ENCODE data around the gene PXYLP1.

Gene PXYLP1

DNA sequence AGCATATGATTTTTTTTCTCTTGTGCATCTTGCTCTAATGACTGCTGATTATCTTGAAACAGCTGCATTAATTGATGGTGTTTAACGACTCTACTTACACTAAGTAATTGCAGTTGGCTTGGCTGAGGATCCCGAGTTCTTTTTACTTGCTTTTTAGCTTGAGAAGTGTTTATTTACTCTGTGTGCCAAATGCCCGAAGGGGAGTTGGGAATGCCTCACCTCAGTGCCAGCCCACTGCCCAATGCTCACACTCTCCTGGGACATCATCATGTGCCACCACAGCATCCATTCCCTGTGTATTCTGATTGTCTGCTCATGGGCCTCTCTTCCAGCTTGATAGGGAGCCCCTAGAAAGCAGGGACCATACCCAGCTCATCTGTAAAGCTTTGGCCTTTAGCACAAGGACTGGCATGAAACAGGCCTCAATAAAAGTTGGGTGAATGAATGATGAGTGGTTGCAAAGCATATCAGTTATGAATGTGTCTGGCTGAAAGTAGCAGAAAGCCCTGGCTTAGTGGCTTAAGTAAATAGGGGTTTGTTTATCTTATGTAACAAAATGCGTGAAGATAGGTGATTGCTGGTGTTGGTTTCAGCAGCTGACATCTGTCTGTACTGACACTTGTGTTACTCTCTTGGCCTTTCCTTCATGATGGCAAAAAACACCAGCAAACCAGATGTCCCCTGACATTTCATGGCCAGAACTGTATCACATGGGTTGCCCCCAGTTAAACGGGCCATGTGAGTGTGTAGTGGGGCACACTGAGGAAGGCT lies 8.1 kb downstream of the PXYLP1 start:
- TF ChIP-seq, protein P1, sequence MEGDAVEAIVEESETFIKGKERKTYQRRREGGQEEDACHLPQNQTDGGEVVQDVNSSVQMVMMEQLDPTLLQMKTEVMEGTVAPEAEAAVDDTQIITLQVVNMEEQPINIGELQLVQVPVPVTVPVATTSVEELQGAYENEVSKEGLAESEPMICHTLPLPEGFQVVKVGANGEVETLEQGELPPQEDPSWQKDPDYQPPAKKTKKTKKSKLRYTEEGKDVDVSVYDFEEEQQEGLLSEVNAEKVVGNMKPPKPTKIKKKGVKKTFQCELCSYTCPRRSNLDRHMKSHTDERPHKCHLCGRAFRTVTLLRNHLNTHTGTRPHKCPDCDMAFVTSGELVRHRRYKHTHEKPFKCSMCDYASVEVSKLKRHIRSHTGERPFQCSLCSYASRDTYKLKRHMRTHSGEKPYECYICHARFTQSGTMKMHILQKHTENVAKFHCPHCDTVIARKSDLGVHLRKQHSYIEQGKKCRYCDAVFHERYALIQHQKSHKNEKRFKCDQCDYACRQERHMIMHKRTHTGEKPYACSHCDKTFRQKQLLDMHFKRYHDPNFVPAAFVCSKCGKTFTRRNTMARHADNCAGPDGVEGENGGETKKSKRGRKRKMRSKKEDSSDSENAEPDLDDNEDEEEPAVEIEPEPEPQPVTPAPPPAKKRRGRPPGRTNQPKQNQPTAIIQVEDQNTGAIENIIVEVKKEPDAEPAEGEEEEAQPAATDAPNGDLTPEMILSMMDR (IDR thresholded peaks at IDR 0.05; ENCODE audit: control insufficient read depth, insufficient read depth, low read depth, low read length, missing control alignments): no peak
- DNase-seq (ENCODE audit: low read depth): no peak
- H3K4me3 ChIP-seq (ENCODE audit: control insufficient read depth, low read depth, low read length): no peak overlapping the region

DNA sequence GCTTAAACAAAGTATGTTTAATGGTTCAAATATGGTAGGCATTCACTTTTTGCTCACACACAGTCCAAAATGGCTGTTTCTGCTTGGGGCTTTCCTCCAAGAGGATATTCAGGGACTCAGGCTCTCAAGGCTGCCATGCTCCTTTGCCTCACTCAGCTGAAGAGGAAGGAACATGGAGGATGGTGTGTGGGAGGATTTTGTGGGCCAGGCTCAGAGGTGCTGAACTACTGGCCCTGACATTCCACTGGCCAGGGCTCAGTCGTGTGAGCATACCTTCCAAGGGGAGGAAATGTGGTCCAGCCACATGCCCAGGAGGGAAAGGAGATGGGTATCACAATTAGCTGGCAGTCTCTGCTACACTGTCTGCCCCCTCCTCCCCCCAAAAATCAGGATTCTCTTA lies 8.7 kb downstream of the PXYLP1 start:
- no peak for DNase-seq (ENCODE audit: low read depth)
- TF ChIP-seq, protein P1 (IDR thresholded peaks at IDR 0.05; ENCODE audit: control insufficient read depth, insufficient read depth, low read depth, low read length, missing control alignments): no peak
- no peak overlapping the region for H3K4me3 ChIP-seq (ENCODE audit: control insufficient read depth, low read depth, low read length)

DNA sequence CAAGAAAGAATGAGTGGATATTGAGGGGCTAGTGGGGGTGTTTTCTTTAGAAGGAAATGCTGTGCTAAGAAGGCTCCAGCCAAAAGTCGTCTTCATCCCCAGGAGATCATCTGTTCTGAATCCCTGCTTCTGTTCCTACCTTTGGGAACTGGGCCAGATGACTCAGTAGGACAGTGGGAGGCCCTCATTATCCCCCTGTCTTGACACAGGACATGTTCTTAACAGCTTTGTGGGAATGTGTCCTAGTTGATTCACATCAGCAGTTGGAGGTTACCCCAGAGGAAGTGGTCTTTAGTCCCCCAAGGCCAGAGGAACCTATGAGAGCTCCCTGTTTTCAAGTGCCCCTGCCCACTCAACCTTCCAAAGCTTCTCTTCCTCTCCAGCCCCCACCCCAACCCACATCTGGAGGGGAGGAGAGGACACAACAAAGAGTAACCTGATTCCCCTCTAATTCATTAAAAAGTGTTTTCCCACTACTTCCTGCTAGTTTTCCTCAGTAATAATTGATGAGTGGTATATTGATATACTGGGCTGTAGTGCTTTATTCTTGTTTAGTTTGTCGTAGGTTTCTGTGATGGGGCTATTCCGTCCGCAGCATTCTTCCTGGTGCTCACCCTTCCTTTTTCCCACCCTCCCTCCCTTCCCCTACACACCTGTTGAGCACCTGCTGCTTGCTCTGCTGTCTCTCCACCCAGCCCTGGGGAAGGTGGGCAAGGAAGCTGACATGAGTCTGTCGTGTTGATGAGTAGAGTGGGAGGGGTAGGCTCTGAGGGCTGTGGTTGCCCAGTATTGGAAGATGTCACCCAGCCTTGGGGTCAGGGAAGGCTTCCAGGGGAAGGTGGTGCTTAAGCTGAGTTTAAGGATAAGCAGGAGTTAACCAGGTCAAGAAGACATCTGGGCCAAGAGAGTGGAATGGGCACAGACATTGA lies 9.3 kb downstream of the PXYLP1 start:
- TF ChIP-seq, protein P1 (IDR thresholded peaks at IDR 0.05; ENCODE audit: control insufficient read depth, insufficient read depth, low read depth, low read length, missing control alignments): no peak
- DNase-seq (ENCODE audit: low read depth): no peak
- H3K4me3 ChIP-seq (ENCODE audit: control insufficient read depth, low read depth, low read length): no peak overlapping the region

DNA sequence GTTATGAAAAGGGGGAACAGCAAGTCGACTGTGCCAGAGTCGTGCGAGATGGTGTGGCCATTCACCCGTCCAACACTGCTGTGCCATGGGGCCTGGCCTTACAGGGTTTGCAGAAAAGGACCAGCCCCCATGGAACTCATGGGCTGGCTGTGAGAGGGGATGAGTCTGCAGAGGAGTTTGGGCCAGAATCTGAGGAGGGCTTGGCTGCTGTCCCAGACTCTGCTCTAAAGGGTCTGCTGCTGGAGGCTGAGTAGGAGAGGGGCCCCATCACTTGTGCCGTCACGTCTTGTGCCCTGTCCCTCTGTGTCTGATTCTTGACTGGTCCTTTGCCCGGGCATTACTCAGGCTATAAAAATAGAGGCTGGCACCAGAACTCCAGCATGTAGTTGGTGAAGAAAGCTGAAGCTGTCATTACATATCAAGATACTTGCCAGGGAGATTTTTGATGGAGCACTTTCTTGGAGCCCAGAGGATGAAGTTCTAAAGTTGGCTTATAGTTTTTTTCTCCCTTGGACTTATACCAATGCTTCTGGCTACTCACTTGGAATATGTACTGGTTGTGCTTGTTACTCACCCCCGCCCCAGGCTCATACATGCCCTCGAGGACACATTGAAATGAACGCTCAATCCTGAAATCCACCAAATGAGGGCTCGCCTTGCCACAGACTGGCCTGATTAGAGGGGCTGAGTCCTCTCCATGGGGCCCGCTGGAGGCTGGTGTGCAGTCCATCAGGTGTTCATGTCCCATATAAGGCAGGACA lies 10.2 kb downstream of the PXYLP1 start:
- DNase-seq (ENCODE audit: low read depth): no peak
- TF ChIP-seq, protein P1 (IDR thresholded peaks at IDR 0.05; ENCODE audit: control insufficient read depth, insufficient read depth, low read depth, low read length, missing control alignments): no peak
- H3K4me3 ChIP-seq (ENCODE audit: control insufficient read depth, low read depth, low read length): no peak overlapping the region

DNA sequence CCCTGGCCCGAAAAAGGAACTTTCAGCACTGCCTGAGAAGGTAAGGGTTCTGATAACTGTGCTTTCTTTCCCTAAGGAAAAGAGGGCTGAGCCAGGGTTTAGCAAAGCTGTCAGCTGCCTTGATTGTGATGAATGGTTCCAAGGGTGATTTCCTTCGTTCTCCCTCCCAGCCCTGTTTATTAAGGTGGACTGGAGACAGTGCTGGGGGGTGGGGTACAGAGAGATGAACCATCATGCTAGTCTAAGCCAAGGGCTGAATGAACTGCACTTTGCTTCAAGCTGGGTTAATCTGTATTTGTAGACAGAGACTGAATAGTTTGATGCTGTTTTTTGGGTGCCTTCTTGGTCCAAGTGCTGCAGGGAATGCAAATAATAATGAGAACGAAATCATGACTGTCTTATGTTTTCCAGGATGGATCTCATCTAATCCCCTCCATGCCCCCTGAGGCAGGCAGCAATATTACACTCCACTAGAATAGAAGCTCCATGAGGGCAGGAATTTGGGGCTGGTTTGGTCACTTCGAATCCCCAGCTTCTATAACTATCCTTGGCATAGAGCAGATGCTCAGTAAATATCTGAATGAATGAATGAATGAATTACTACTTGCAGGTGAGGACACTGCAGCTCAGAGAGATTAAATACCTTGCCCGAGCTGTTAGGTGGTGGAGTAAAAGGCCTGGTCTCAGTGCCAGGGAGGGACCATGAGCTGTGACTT lies 10.9 kb downstream of the PXYLP1 start:
- H3K4me3 ChIP-seq (ENCODE audit: control insufficient read depth, low read depth, low read length): no peak overlapping the region
- no peak for DNase-seq (ENCODE audit: low read depth)
- TF ChIP-seq, protein P1 (IDR thresholded peaks at IDR 0.05; ENCODE audit: control insufficient read depth, insufficient read depth, low read depth, low read length, missing control alignments): no peak
